ENCODE measurements around the gene B3GALT2. TPM values are rescaled to one million over a fixed set of nuclear protein-coding genes. Genes with fewer than 3 reads are reported as not detected.
"Not testable (repeated sequence)": the region's sequence is repeated elsewhere in the genome, so short reads cannot be mapped to it uniquely, and the experiment has no call there.

B3GALT2 gene
- total RNA-seq, 1 donor from 2014 or later = 7.6 TPM

DNA sequence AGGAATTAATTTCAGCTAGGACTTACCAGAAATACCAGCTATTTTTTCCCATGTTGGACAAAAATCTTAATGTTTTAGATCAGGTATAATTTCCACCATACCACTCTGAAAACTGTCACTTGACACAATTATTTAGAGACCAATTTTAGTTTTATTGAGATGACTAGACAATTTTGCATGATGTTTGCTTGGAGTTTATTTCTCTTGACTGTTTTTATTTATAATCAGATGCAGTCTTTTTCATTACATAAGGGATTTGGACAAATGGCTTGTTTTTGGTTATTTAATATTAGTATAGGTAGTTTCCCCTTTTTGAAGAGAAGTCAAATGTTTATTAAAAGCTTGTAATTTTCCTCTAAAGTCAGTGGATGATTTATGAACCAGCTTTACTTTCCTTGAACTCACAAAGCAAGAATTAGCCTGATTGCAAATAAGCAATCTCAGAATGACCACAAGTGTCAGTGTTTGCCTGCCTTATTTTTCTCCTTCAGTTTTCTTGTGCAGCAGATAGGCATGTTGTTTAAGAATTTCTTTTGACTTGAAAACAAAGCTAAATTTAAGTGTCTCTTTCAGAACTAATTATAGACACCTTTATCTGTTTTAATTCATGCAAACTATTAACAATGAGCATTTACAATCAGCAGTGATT is 3.8 kb upstream of the B3GALT2 start:
- Mint-ChIP-seq H3K9me3 (ENCODE audit: low read depth) (no peaks in the 10 kb centered on the region), H3K4me3 (ENCODE audit: unreplicated experiment) (no peak overlapping the region), H3K27me3 (ENCODE audit: low read depth) (no peaks in the 10 kb centered on the region), H3K36me3 (ENCODE audit: low read depth) (peaks cover 3% of the 10 kb centered on the region), H3K27ac (ENCODE audit: unreplicated experiment) (peak overlapping the region; percentile 39), H3K4me1 (ENCODE audit: low read depth) (peaks cover 68% of the 10 kb centered on the region)
- TF ChIP-seq, protein P1, sequence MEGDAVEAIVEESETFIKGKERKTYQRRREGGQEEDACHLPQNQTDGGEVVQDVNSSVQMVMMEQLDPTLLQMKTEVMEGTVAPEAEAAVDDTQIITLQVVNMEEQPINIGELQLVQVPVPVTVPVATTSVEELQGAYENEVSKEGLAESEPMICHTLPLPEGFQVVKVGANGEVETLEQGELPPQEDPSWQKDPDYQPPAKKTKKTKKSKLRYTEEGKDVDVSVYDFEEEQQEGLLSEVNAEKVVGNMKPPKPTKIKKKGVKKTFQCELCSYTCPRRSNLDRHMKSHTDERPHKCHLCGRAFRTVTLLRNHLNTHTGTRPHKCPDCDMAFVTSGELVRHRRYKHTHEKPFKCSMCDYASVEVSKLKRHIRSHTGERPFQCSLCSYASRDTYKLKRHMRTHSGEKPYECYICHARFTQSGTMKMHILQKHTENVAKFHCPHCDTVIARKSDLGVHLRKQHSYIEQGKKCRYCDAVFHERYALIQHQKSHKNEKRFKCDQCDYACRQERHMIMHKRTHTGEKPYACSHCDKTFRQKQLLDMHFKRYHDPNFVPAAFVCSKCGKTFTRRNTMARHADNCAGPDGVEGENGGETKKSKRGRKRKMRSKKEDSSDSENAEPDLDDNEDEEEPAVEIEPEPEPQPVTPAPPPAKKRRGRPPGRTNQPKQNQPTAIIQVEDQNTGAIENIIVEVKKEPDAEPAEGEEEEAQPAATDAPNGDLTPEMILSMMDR (IDR thresholded peaks at IDR 0.05) = peak; percentile 79
- DNase-seq (ENCODE audit: low spot score) = no peak

DNA sequence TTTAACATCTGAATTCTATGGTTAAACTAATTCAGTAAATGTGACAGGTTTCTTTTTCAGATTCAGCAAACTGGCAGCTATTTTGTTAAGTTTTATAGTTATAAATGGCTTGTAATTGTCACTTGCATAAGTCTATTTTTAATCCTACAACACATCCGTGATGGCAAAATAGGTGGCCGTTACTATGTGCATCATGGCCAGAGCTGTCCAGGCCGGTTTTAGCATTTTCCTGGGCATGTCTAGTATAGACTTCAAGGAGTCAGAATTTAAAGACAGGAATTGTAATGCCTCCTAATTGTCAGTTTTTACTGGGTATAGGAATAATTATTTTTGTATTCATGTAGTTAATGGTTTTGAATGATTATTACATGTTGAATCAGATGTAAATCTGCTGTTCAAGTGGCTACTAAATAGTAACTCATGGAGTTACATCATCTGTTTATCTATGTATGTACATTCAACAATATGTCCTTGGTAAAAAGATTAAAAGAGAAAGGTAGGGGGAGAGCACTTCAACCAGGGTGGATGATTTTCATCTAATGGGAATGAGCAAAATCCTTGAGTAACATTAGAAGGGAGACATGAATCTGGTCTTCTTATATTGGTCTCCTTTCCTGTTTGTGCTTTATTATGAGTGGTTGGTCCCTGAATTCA is 3.2 kb upstream of the B3GALT2 start:
- Mint-ChIP-seq H3K27ac (ENCODE audit: unreplicated experiment) (peak overlapping the region; percentile 39), H3K4me1 (ENCODE audit: low read depth) (peaks cover 73% of the 10 kb centered on the region), H3K27me3 (ENCODE audit: low read depth) (no peaks in the 10 kb centered on the region), H3K36me3 (ENCODE audit: low read depth) (peaks cover 2% of the 10 kb centered on the region), H3K9me3 (ENCODE audit: low read depth) (no peaks in the 10 kb centered on the region), H3K4me3 (ENCODE audit: unreplicated experiment) (no peak overlapping the region)
- TF ChIP-seq, protein P1 (IDR thresholded peaks at IDR 0.05) = no peak
- DNase-seq (ENCODE audit: low spot score) = no peak

DNA sequence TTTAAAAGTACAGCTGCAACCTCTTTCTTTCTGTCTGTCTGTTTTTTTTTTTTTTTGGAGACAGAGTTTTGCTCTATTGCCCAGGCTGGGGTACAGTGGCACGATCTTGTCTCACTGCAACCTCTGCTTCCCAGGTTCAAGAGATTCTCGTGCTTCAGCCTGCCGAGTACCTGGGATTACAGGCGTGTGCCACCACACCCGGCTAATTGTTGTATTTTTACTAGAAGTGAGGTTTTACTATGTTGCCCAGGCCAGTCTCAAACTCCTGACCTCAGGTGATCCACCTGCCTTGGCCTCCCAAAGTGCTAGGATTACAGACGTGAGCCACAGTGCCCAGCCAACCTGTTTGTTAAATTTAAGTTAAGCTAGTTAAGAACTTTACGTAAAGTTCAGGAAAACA is 2.5 kb upstream of the B3GALT2 start:
- not testable (repeated sequence) for H3K27me3 Mint-ChIP-seq (ENCODE audit: low read depth)

DNA sequence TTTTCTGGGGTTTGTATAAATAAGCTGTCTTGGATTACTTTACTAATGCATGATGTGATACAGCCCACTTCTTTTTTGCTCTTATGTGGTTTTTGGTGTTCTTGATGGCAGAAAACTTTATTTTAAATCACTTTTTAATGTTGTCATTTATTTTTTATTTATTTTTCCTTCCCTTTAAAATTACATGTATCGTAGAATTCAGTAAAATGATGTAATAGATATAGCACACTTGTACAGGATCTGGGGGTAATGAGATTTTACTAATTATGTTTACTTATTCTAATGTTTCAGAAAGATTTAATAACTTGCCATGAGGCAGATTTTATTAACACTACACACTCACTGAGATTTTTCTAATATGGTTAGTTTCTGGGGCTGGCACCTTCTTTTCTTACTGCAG is 701 bp upstream of the B3GALT2 start:
- TF ChIP-seq, protein P1 (IDR thresholded peaks at IDR 0.05) = no peak
- no peak for DNase-seq (ENCODE audit: low spot score)
- Mint-ChIP-seq H3K4me3 (ENCODE audit: unreplicated experiment) (peak overlapping the region; percentile 68), H3K27me3 (ENCODE audit: low read depth) (no peaks in the 10 kb centered on the region), H3K4me1 (ENCODE audit: low read depth) (peaks cover 80% of the 10 kb centered on the region), H3K27ac (ENCODE audit: unreplicated experiment) (peak overlapping the region; percentile 89), H3K36me3 (ENCODE audit: low read depth) (no peaks in the 10 kb centered on the region), H3K9me3 (ENCODE audit: low read depth) (no peaks in the 10 kb centered on the region)

More for the DNA sequence above, 2.5 kb upstream of the B3GALT2 start:
- H3K4me3 Mint-ChIP-seq (ENCODE audit: unreplicated experiment); H3K9me3 Mint-ChIP-seq (ENCODE audit: low read depth); DNase-seq (ENCODE audit: low spot score); H3K36me3 Mint-ChIP-seq (ENCODE audit: low read depth): not testable (repeated sequence)
- Mint-ChIP-seq H3K27ac (ENCODE audit: unreplicated experiment) (peak overlapping the region; percentile 46), H3K4me1 (ENCODE audit: low read depth) (peaks cover 75% of the 10 kb centered on the region)

DNA sequence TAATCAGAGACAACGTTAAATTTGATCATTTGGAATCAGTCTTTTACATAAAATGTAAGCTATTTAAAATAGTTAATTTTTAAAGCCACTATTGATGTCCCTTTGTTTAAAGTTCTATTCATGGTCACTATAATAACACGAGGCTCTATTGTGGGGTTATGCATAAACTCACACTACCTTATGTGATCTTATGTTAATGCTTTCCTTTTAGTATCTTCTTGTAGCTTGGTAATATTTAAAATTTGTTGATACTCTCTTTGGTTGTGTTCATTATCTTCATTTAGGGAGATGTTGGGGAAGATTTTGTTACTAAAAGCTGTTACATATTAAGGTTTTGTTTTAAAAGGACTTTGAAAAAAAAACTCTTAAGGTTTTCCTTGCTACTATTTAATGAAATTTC is 1.2 kb downstream of the B3GALT2 start:
- Mint-ChIP-seq H3K36me3 (ENCODE audit: low read depth) (no peaks in the 10 kb centered on the region), H3K27ac (ENCODE audit: unreplicated experiment) (peak overlapping the region; percentile 89), H3K4me1 (ENCODE audit: low read depth) (peaks cover 89% of the 10 kb centered on the region), H3K9me3 (ENCODE audit: low read depth) (no peaks in the 10 kb centered on the region), H3K27me3 (ENCODE audit: low read depth) (no peaks in the 10 kb centered on the region), H3K4me3 (ENCODE audit: unreplicated experiment) (peak overlapping the region; percentile 68)
- TF ChIP-seq, protein P1 (IDR thresholded peaks at IDR 0.05) = no peak
- DNase-seq (ENCODE audit: low spot score) = no peak
